Cardiac septum (tissue), 1 donor: Measurements from ENCODE around the gene STOX1. TPM values are rescaled to one million over a fixed set of nuclear protein-coding genes. Genes with fewer than 3 reads are reported as not detected.
"Not testable (repeated sequence)": the region's sequence is repeated elsewhere in the genome, so short reads cannot be mapped to it uniquely, and the experiment has no call there.

Experiments used
- DNase-seq: peaks from one replicate; pipeline ENCODE4 v3.0.0-alpha.2; 2020; ENCODE audit warnings: low spot score
- intact Hi-C: fragments of 100-400 bp; cut with DNase I; formaldehyde crosslinking; loops from one replicate; pipeline ENCODE4 v1.14.0; 2022
- total RNA-seq: library from RNA; stranded (reverse); fragmentation: NEBNext Ultra II Directional; extraction: Animal tissue kit (Norgen Biotek cat#: 25700); gene quantifications from one replicate; pipeline ENCODE4 v1.2.1, GENCODE V29; 2021
- donor health status: DM: no; HTN: no; CAD: no.

Gene STOX1
- total RNA-seq, 1 donor from 2014 or later = 0.19 TPM

- intact Hi-C loops, DNase-seq: not testable (repeated sequence)
Measured at GRCh38 chr10:68940917-68941316, 113.6 kb downstream of the STOX1 start.

Other genes starting within 250 kb of the STOX1 start
- gene CCAR1, start 106.3 kb upstream of the STOX1 start, total RNA-seq = 29.8 TPM
- 26.7 TPM for gene DDX50, start 73.8 kb downstream of the STOX1 start, total RNA-seq
- 31.0 TPM for gene DDX21, start 128.6 kb downstream of the STOX1 start, total RNA-seq
- gene KIFBP, start 161.3 kb downstream of the STOX1 start, total RNA-seq = 54.9 TPM